ENCODE data around the gene IP6K3. TPM values are rescaled to one million over a fixed set of nuclear protein-coding genes. Genes with fewer than 3 reads are reported as not detected.

IP6K3 gene
- polyA plus RNA-seq, 3 donors = not detected

GRCh38 chr6:33717934-33718455, 28.7 kb downstream of the IP6K3 start:
- H3K9me3 Mint-ChIP-seq = peaks cover 0 to 2% (median 0%) of the 10 kb centered on the region in 7 donors
- no peak overlapping the region for H3K4me2 ChIP-seq (replicated peaks; ENCODE audit: extremely low read depth, low read length, poor library complexity, severe bottlenecking)
- WGBS (ENCODE audit: insufficient coverage) = no CpG with 5 or more reads among the region's 6 CpGs

GRCh38 chr6:33716890-33717632, 29.6 kb downstream of the IP6K3 start:
- intact Hi-C loops (cut with micrococcal nuclease) = no loop called here
- peaks cover 2% of the 10 kb centered on the region in 2 donors for H3K4me1 ChIP-seq (ENCODE audit: control insufficient read depth in 1 of 2, insufficient read depth in 2 of 2, low read length in 2 of 2)
- no peak overlapping the region for H2AFZ ChIP-seq (ENCODE audit: insufficient read depth, low read depth, low read length, poor library complexity, severe bottlenecking)
- no peak overlapping the region for H3K4me3 ChIP-seq (replicated peaks in 1 of 3; ENCODE audit: low read depth in 2 of 3, low read length in 3 of 3)
- no peak overlapping the region for H3K9ac ChIP-seq (ENCODE audit: insufficient read depth, low read length, poor library complexity, severe bottlenecking)
- no peak overlapping the region for H3K4me2 ChIP-seq (replicated peaks; ENCODE audit: extremely low read depth, low read length, poor library complexity, severe bottlenecking)
- 94% methylated on average over 3 of the region's 8 CpGs for WGBS (ENCODE audit: insufficient coverage)
- Mint-ChIP-seq H3K27me3 (ENCODE audit: low read depth in 3 of 3) (peaks cover 2 to 8% (median 7%) of the 10 kb centered on the region in 3 donors), H3K27ac (no peak overlapping the region), H3K9me3 (peaks cover 0 to 2% (median 0%) of the 10 kb centered on the region in 7 donors), H3K4me3 (no peak overlapping the region), H3K4me1 (peaks cover under 1% of the 10 kb centered on the region), H3K36me3 (no peaks in the 10 kb centered on the region)
- no peaks in the 10 kb centered on the region for H3K9me3 ChIP-seq (replicated peaks in 1 of 2; ENCODE audit: control insufficient read depth in 1 of 2, insufficient read depth in 1 of 2, low read length in 2 of 2)
- H3K36me3 ChIP-seq (replicated peaks in 1 of 2; ENCODE audit: control insufficient read depth in 1 of 2, insufficient read depth in 2 of 2, low read length in 2 of 2) = no peaks in the 10 kb centered on the region
- no peak for TF ChIP-seq CTCF (IDR thresholded peaks at IDR 0.05)
- H4K20me1 ChIP-seq (ENCODE audit: insufficient read depth, low read length) = no peaks in the 10 kb centered on the region
- no peaks in the 10 kb centered on the region for H3K79me2 ChIP-seq (ENCODE audit: insufficient read depth, low read length)
- DNase-seq = no peak
- H3K27ac ChIP-seq (ENCODE audit: low read depth in 1 of 2, low read length in 2 of 2) = no peak overlapping the region
- no peaks in the 10 kb centered on the region for H3K27me3 ChIP-seq (ENCODE audit: control insufficient read depth in 2 of 2, insufficient read depth in 2 of 2, low read length in 2 of 2)

More at GRCh38 chr6:33717934-33718455, 28.7 kb downstream of the IP6K3 start:
- Mint-ChIP-seq H3K27me3 (ENCODE audit: low read depth in 3 of 3) (peaks cover 2 to 10% (median 10%) of the 10 kb centered on the region in 3 donors), H3K4me1 (no peaks in the 10 kb centered on the region), H3K27ac (no peak overlapping the region), H3K36me3 (no peaks in the 10 kb centered on the region), H3K4me3 (no peak overlapping the region)
- DNase-seq = no peak
- Histone ChIP-seq H3K27me3 (ENCODE audit: control insufficient read depth in 2 of 2, insufficient read depth in 2 of 2, low read length in 2 of 2) (no peaks in the 10 kb centered on the region), H2AFZ (ENCODE audit: insufficient read depth, low read depth, low read length, poor library complexity, severe bottlenecking) (no peak overlapping the region), H3K79me2 (ENCODE audit: insufficient read depth, low read length) (no peaks in the 10 kb centered on the region), H3K9ac (ENCODE audit: insufficient read depth, low read length, poor library complexity, severe bottlenecking) (no peak overlapping the region), H3K36me3 (replicated peaks in 1 of 2; ENCODE audit: control insufficient read depth in 1 of 2, insufficient read depth in 2 of 2, low read length in 2 of 2) (no peaks in the 10 kb centered on the region), H4K20me1 (ENCODE audit: insufficient read depth, low read length) (no peaks in the 10 kb centered on the region), H3K9me3 (replicated peaks in 1 of 2; ENCODE audit: control insufficient read depth in 1 of 2, insufficient read depth in 1 of 2, low read length in 2 of 2) (no peaks in the 10 kb centered on the region), H3K27ac (ENCODE audit: low read depth in 1 of 2, low read length in 2 of 2) (no peak overlapping the region), H3K4me3 (replicated peaks in 1 of 3; ENCODE audit: low read depth in 2 of 3, low read length in 3 of 3) (no peak overlapping the region), H3K4me1 (ENCODE audit: control insufficient read depth in 1 of 2, insufficient read depth in 2 of 2, low read length in 2 of 2) (no peaks in the 10 kb centered on the region)
- TF ChIP-seq CTCF (IDR thresholded peaks at IDR 0.05) = no peak
- intact Hi-C loops (cut with micrococcal nuclease) = no loop called here

Data from CD14-positive monocyte (primary cell).